Large intestine (tissue), 3 donors: ENCODE measurements around the gene PARVA. TPM values are rescaled to one million over a fixed set of nuclear protein-coding genes. Genes with fewer than 3 reads are reported as not detected.

ENCODE experiments used
- DNase-seq, 2 donors: peaks; one replicate each; pipeline versions ENCODE4 v3.0.0 to v3.0.0-alpha.2; 2013
- H3K27ac ChIP-seq: one replicate; pipeline ENCODE4 v1.5.1; 2013; ENCODE audit warnings: low read length
- H3K27me3 ChIP-seq: 2 replicates; pipeline ENCODE4 v1.6.1; 2013; ENCODE audit warnings: low read length; ENCODE audit not compliant: control insufficient read depth, insufficient read depth
- H3K36me3 ChIP-seq: 2 replicates; pipeline ENCODE4 v1.6.1; 2013; ENCODE audit warnings: low read length; ENCODE audit not compliant: control insufficient read depth, insufficient read depth
- H3K4me1 ChIP-seq: one replicate; pipeline ENCODE4 v1.6.1; 2013; ENCODE audit warnings: low read length; ENCODE audit not compliant: control insufficient read depth, insufficient read depth
- H3K4me3 ChIP-seq: one replicate; pipeline ENCODE4 v1.5.1; 2013; ENCODE audit warnings: low read length
- H3K9me3 ChIP-seq: one replicate; pipeline ENCODE4 v1.6.1; 2013; ENCODE audit warnings: mild to moderate bottlenecking, low read depth, low read length, moderate library complexity; ENCODE audit not compliant: control insufficient read depth
- WGBS: methylation state at CpG from one replicate; pipeline ENCODE4 v1.1.5; 2013; ENCODE audit warnings: low lambda C conversion rate; ENCODE audit not compliant: insufficient coverage; 5-methylcytosine and 5-hydroxymethylcytosine counted together
- polyA plus RNA-seq: library from polyadenylated mRNA; unstranded; fragments of 120-200 nt; gene quantifications from one replicate; pipeline ENCODE4 v1.2.1, GENCODE V29; 2013

PARVA gene
- polyA plus RNA-seq, 1 donor = 35.9 TPM

- no peak overlapping the region for H3K27ac ChIP-seq
- H3K4me3 ChIP-seq = no peak overlapping the region
- H3K4me1 ChIP-seq = no peaks in the 10 kb centered on the region
- H3K36me3 ChIP-seq = no peaks in the 10 kb centered on the region
- H3K9me3 ChIP-seq = no peaks in the 10 kb centered on the region
- DNase-seq = no peak
- H3K27me3 ChIP-seq = no peaks in the 10 kb centered on the region
- WGBS = 100% methylated on average over 2 of the region's 5 CpGs
Observed at GRCh38 chr11:12456651-12457579, 79.5 kb downstream of the PARVA start.

DNA sequence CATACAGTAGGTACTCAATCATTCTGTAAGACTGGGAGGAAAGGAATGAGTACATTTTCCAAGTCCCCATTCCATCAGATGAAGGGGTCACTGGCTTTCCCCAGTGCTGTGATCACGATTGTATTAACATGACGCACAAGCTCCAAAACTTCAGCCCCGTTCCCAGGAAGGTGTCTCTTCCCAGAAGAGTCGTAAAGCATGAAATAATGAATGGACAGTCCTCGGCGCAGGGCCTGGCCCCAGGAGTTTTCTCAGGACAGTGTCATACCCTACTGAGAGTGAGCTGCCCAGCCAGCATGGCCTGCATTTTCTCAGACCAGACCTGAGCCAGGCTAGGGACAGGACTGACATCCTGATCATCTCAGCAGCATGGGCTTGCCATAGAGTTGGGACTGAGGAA is 80.7 kb downstream of the PARVA start:
- no CpG with 5 or more reads among the region's 6 CpGs for WGBS
- no peak for DNase-seq

GRCh38 chr11:12459374-12459773 is 82.0 kb downstream of the PARVA start:
- Histone ChIP-seq H3K27ac (no peak overlapping the region), H3K4me1 (no peaks in the 10 kb centered on the region)
- WGBS = 89% methylated on average over 4 of the region's 5 CpGs

More for the DNA sequence above, 80.7 kb downstream of the PARVA start:
- H3K4me3 ChIP-seq = no peak overlapping the region
- no peak overlapping the region for H3K27ac ChIP-seq
- no peaks in the 10 kb centered on the region for H3K27me3 ChIP-seq
- no peaks in the 10 kb centered on the region for H3K4me1 ChIP-seq
- no peaks in the 10 kb centered on the region for H3K36me3 ChIP-seq
- H3K9me3 ChIP-seq = no peaks in the 10 kb centered on the region

GRCh38 chr11:12459865-12460444 is 82.6 kb downstream of the PARVA start:
- H3K27me3 ChIP-seq = no peaks in the 10 kb centered on the region
- H3K9me3 ChIP-seq = peaks cover 2% of the 10 kb centered on the region
- H3K4me3 ChIP-seq = no peak overlapping the region
- no peaks in the 10 kb centered on the region for H3K4me1 ChIP-seq
- no CpG with 5 or more reads among the region's 3 CpGs for WGBS
- DNase-seq = no peak
- H3K27ac ChIP-seq = no peak overlapping the region
- no peaks in the 10 kb centered on the region for H3K36me3 ChIP-seq

More at GRCh38 chr11:12459374-12459773, 82.0 kb downstream of the PARVA start:
- DNase-seq = no peak
- H3K27me3 ChIP-seq = no peaks in the 10 kb centered on the region
- H3K9me3 ChIP-seq = peaks cover 2% of the 10 kb centered on the region
- H3K4me3 ChIP-seq = no peak overlapping the region
- H3K36me3 ChIP-seq = no peaks in the 10 kb centered on the region

DNA sequence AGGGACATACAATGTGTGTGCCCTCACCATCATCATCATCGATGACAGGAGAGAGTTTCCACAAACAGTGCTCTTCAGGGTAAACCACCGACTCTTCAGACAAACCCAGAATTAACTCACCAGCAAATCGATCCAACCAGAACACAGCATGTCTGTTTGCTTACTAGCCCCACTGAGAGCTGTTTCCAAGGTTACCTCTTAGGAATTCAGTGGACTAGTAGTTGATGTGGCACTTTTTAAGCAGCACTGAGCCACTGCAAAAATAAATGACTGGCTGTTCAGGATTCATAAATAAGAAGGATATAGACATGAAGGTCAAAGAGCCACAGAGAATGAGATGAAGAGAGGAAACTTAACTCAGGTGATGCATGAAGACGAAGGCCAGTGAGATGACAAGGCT is 83.1 kb downstream of the PARVA start:
- no peak overlapping the region for H3K27ac ChIP-seq
- no peaks in the 10 kb centered on the region for H3K4me1 ChIP-seq
- H3K4me3 ChIP-seq = no peak overlapping the region
- H3K9me3 ChIP-seq = peaks cover 2% of the 10 kb centered on the region
- H3K36me3 ChIP-seq = no peaks in the 10 kb centered on the region
- DNase-seq = no peak
- no CpG with 5 or more reads among the region's 4 CpGs for WGBS
- H3K27me3 ChIP-seq = no peaks in the 10 kb centered on the region

DNA sequence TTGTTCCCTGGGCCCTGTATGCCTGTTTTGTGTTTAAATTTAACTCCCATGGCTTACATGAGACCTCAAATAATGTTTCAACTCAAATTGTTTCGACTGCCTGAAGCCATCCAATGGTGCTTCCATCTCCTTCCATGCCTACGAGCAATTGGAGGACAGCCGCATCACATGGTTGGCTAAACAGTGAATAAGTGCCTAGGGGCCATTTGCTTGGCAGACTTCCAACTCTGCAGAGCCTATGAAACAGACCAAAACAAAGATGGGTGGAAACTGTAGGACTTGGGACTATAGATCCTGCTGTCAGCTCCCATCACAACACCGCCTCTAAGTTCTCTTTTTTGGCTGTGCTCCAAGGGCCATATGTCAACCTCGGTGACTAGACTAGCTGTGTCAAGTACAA is 84.1 kb downstream of the PARVA start:
- no peaks in the 10 kb centered on the region for H3K27me3 ChIP-seq
- no peak for DNase-seq
- H3K36me3 ChIP-seq = no peaks in the 10 kb centered on the region
- H3K4me3 ChIP-seq = no peak overlapping the region
- peaks cover 2% of the 10 kb centered on the region for H3K9me3 ChIP-seq
- no peak overlapping the region for H3K27ac ChIP-seq
- WGBS = no CpG with 5 or more reads among the region's 5 CpGs
- no peaks in the 10 kb centered on the region for H3K4me1 ChIP-seq

GRCh38 chr11:12464303-12464702 is 86.9 kb downstream of the PARVA start:
- H3K27ac ChIP-seq = no peak overlapping the region
- no peak overlapping the region for H3K4me3 ChIP-seq
- DNase-seq = no peak
- H3K4me1 ChIP-seq = no peaks in the 10 kb centered on the region
- H3K36me3 ChIP-seq = no peaks in the 10 kb centered on the region
- no peaks in the 10 kb centered on the region for H3K27me3 ChIP-seq
- 100% methylated on average over 2 of the region's 2 CpGs for WGBS
- peaks cover 2% of the 10 kb centered on the region for H3K9me3 ChIP-seq

DNA sequence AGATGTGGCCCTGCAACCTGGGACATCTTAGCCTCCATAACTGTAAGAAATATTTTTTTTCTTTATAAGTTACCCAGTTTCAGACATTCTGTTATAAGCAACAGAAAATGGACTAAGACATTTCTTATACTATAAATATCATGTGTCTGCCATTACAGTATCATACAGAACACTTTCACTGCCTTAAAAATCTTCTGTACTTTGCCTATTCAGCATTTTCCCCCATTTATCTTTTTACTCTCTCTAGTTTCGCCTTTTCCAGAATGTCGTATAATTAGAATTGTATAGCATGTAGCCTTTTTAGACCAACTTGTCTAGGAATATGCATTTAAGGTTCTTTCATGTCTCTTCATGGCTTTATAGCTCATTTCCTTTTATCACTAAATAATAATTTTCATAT is 88.0 kb downstream of the PARVA start:
- Histone ChIP-seq H3K4me1 (no peaks in the 10 kb centered on the region), H3K36me3 (no peaks in the 10 kb centered on the region), H3K9me3 (peaks cover 2% of the 10 kb centered on the region), H3K27me3 (no peaks in the 10 kb centered on the region), H3K27ac (no peak overlapping the region), H3K4me3 (no peak overlapping the region)
- WGBS = 100% methylated on average over 2 of the region's 2 CpGs
- no peak for DNase-seq

DNA sequence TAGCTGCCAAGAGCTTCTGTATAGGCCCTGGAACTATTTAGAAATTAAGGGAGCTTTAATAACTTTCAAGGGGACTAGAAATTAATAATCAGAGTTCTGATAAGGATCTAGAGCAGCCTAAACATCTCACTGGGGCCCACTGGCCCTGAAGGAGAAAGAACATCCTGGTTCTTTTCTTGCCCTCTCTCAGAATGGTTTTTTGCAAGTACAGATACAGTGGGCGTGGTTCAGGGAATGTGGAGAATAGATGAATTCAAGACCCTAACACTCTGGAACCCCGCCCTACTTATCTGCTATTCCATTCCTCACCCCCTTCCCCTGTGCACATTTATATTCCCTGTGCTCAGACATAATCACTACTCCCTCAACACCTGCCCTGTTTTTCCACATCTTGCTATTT is 90.2 kb downstream of the PARVA start:
- Histone ChIP-seq H3K4me3 (no peak overlapping the region), H3K27ac (no peak overlapping the region), H3K4me1 (no peaks in the 10 kb centered on the region), H3K27me3 (no peaks in the 10 kb centered on the region), H3K9me3 (peaks cover 2% of the 10 kb centered on the region), H3K36me3 (no peaks in the 10 kb centered on the region)
- DNase-seq = no peak
- 100% methylated on average over 1 of the region's 2 CpGs for WGBS

DNA sequence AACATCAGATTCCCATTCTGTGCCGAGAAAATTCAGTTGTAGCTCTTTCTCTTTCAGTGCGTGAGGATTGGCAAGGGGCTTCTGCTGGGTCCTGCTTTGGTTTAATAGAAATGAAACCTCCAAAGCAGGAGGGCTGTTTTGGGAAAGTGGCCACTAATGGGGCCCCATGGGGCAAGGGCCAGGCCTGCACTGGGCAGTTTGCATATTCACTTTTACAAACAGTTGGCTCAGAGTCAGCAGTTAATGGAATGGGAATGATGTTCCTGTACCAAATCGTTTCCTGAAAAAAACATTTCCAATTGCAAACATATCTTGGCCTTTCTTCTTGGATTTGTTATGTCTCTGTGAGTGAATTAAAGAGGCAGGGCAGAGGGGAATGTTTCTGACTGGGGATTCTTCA is 92.1 kb downstream of the PARVA start:
- H3K4me3 ChIP-seq = no peak overlapping the region
- peaks cover 7% of the 10 kb centered on the region for H3K36me3 ChIP-seq
- H3K27ac ChIP-seq = no peak overlapping the region
- no peaks in the 10 kb centered on the region for H3K27me3 ChIP-seq
- H3K9me3 ChIP-seq = no peaks in the 10 kb centered on the region
- no peaks in the 10 kb centered on the region for H3K4me1 ChIP-seq
- no CpG with 5 or more reads among the region's 3 CpGs for WGBS
- no peak for DNase-seq
